Transverse colon (tissue), 4 donors: ENCODE data around the gene MBP. TPM values are rescaled to one million over a fixed set of nuclear protein-coding genes. Genes with fewer than 3 reads are reported as not detected.

Source experiments
- DNase-seq: peaks from one replicate; pipeline ENCODE4 v3.0.0-alpha.2; 2019
- H3K27ac ChIP-seq, 4 donors: fragments of 200-600 bp; sonication (generic); 2 replicates each; pipeline ENCODE4 v1.5.1; 2016 to 2018; ENCODE audit warnings: inconsistent platforms in 4 of 4
- H3K27me3 ChIP-seq: fragments of 200-600 bp; sonication (generic); 2 replicates; pipeline ENCODE4 v1.5.1; 2017; ENCODE audit warnings: inconsistent platforms
- H3K36me3 ChIP-seq, 4 donors: fragments of 200-600 bp; sonication (generic); 2 replicates each; pipeline ENCODE4 v1.5.1; 2017 to 2019; ENCODE audit warnings: inconsistent platforms in 4 of 4
- H3K4me1 ChIP-seq, 4 donors: fragments of 200-600 bp; sonication (generic); 2 replicates each; pipeline ENCODE4 v1.5.1; 2017 to 2020; ENCODE audit warnings: inconsistent platforms in 4 of 4
- H3K4me3 ChIP-seq, 4 donors: fragments of 200-600 bp; sonication (generic); 1 replicate in 1 of 4; 2 replicates in 3 of 4; pipeline versions ENCODE4 v1.5.1 to v1.6.1; 2017 to 2019; ENCODE audit warnings: inconsistent platforms in 4 of 4
- H3K9me3 ChIP-seq, 2 donors: fragments of 200-600 bp; sonication (generic); 2 replicates each; pipeline ENCODE4 v1.5.1; 2017 to 2019; ENCODE audit warnings: inconsistent platforms in 2 of 2
- EP300 ChIP-seq: sonication (generic); formaldehyde crosslinking; IDR thresholded peaks from one replicate; pipeline ENCODE4 v1.6.1; 2017; ENCODE audit warnings: antibody characterized with exemption, low read depth
- POLR2A ChIP-seq: fragments of 450-650 bp; IDR thresholded peaks from one replicate; pipeline ENCODE4 v1.6.1; 2016; ENCODE audit warnings: antibody characterized with exemption, mild to moderate bottlenecking, moderate library complexity
- POLR2AphosphoS5 ChIP-seq, 3 donors: sonication (generic); formaldehyde crosslinking; IDR thresholded peaks; one replicate each; pipeline ENCODE4 v1.6.1; 2016; ENCODE audit warnings: antibody characterized with exemption in 3 of 3
- WGBS, 2 donors: methylation state at CpG; one replicate each; pipeline ENCODE4 v1.1.5; 2018; ENCODE audit warnings: low coverage in 1 of 2; 5-methylcytosine and 5-hydroxymethylcytosine counted together
- in situ Hi-C, 4 donors: fragments of 200-750 bp; cut with MboI; loops; one replicate each; pipeline versions ENCODE4 v1.15.0 to v1.15.1; 2017; ENCODE audit warnings: low sequenced_read_pairs in 3 of 4, low pct_ligation_motif_present in 1 of 4, low pct_unique_long_range_greater_than_20kb in 1 of 4
- intact Hi-C: fragments of 100-400 bp; cut with DNase I; formaldehyde crosslinking; loops from one replicate; pipeline ENCODE4 v1.15.1; 2023; ENCODE audit warnings: low total_unique reads
- total RNA-seq, 4 donors: library from RNA; depleted of rRNA; stranded (reverse); fragments of >200 nt; gene quantifications; one replicate each; pipeline ENCODE4 v1.1.0, GENCODE V29; 2016
- TF ChIP-seq, protein P1 (sequence below), 5 experiments: fragments of 200-600 bp in 3 of 5; fragments of 450-650 bp in 2 of 5; sonication (generic) in 3 of 5; IDR thresholded peaks; 1 replicate in 2 of 5; 2 replicates in 3 of 5; pipeline ENCODE4 v1.5.1; 2016 to 2017; ENCODE audit warnings: antibody characterized with exemption in 5 of 5, inconsistent platforms in 3 of 5, mild to moderate bottlenecking in 2 of 5, moderate library complexity in 1 of 5

The MBP gene
- total RNA-seq, 4 donors from 2014 or later, result 12.7 to 53.4 (median 41.0) TPM

DNA sequence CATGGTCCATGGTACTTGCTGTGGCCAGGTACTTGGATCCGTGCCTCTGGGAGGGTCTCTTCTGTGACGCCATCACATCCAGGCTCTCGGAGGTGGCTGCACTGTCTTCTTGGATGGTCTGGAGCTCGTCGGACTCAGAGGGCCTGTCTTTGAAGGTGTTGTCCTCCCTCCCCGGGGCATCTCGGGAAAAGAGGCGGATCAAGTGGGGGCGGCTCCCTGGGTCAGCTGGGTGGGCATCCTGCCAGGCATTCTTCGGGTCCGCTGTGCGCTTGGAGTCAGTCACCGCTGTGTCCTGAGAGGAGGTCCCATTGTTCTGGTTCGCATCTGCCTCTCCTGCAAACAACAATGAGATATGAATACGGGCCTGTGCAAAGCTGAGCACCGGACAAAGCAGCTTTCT lies 115.6 kb downstream of the MBP start:
- no peaks in the 10 kb centered on the region for H3K9me3 ChIP-seq
- no peaks in the 10 kb centered on the region for H3K36me3 ChIP-seq
- intact Hi-C loops, result no loop called here
- no peaks in the 10 kb centered on the region for H3K4me1 ChIP-seq
- H3K27ac ChIP-seq, result no peak overlapping the region
- H3K27me3 ChIP-seq, result no peaks in the 10 kb centered on the region
- in situ Hi-C loops, result loop anchor here in 1 of 4 donors (25.0 kb wide), 1 partner anchor 645 kb away; no protein-coding TSS in a partner anchor
- H3K4me3 ChIP-seq, result no peak overlapping the region
- TF ChIP-seq EP300 (no peak), POLR2AphosphoS5 (IDR thresholded peaks at IDR 0.05) (no peak), POLR2A (no peak)
- TF ChIP-seq, protein P1, sequence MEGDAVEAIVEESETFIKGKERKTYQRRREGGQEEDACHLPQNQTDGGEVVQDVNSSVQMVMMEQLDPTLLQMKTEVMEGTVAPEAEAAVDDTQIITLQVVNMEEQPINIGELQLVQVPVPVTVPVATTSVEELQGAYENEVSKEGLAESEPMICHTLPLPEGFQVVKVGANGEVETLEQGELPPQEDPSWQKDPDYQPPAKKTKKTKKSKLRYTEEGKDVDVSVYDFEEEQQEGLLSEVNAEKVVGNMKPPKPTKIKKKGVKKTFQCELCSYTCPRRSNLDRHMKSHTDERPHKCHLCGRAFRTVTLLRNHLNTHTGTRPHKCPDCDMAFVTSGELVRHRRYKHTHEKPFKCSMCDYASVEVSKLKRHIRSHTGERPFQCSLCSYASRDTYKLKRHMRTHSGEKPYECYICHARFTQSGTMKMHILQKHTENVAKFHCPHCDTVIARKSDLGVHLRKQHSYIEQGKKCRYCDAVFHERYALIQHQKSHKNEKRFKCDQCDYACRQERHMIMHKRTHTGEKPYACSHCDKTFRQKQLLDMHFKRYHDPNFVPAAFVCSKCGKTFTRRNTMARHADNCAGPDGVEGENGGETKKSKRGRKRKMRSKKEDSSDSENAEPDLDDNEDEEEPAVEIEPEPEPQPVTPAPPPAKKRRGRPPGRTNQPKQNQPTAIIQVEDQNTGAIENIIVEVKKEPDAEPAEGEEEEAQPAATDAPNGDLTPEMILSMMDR (IDR thresholded peaks at IDR 0.05), result no peak
- WGBS, 2 donors, result 93% methylated on average over 16 of the region's 16 CpGs; no CpG with 5 or more reads in 1 of the 2 donors
- no peak for DNase-seq

DNA sequence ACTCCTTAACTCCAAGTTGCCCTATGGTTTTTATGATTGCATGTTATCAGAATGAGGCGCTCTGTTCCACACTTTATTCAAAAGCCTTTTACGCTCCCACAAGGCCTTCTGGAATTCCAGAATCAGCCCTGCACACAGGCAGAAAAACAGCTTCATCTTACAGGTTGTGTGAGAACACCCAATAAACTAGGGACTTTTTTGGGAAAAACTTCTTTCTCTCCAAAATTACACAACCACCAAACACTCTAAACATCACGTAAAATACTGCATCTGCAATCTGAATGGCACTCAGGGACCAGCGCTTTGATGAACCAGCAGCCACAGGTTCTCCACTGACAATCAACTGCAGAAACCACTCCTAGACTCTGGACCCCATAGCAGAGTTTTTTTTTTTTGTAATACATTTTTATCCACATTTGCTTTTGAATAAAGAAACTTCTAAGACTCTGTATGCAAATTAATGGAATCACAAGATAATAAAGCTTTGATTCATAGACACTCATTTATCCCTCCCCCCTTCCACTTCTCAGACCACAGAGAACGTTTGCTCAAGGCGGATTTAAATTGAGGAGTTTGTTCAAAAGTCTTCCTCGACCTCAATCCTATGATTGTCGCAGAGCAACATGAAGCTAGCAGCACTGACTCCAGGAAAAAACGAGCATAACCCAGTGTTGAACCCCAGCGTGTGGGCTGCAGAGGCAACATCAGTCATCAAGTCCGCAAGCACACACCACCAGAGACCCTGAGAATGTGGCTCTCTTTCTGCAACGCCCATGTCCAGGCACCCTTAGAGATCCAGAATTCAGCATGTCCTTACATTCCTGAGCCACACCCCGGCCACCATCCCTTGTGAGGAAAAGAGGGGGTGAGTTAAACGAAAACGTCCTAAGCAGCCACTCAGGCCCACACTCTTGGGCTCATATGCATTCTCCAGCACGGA lies 116.5 kb downstream of the MBP start:
- WGBS, 2 donors, result 85 to 86% methylated on average over 8 to 16 of the region's 16 CpGs
- H3K36me3 ChIP-seq, result no peaks in the 10 kb centered on the region
- in situ Hi-C loops, result loop anchor here in 1 of 4 donors (25.0 kb wide), 1 partner anchor 646 kb away; no protein-coding TSS in a partner anchor
- TF ChIP-seq, protein P1 (IDR thresholded peaks at IDR 0.05), result no peak
- TF ChIP-seq POLR2AphosphoS5 (IDR thresholded peaks at IDR 0.05), result no peak
- no peak for TF ChIP-seq EP300
- no peak for TF ChIP-seq POLR2A
- H3K9me3 ChIP-seq, result no peaks in the 10 kb centered on the region
- intact Hi-C loops, result no loop called here
- H3K4me3 ChIP-seq, result no peak overlapping the region
- DNase-seq, result no peak
- H3K27me3 ChIP-seq, result no peaks in the 10 kb centered on the region
- no peaks in the 10 kb centered on the region for H3K4me1 ChIP-seq
- no peak overlapping the region for H3K27ac ChIP-seq

DNA sequence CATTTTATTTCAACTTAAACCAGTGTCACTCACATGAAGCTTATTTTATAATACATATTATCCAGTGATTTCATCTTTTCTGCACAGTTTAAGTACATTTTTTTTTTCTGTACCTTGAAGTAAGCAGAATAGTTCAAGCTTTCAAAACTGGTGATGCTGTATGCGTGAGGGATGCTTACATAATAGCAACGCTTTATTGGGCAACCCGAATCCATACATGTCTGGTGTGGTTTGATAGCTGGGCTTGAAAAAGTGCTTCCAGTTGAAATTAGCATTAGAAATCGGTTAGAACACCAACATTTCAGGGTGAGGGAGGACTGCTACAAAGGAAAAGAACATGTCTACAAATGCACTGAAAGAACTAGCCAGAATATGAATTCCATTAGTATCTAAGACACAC lies 117.4 kb downstream of the MBP start:
- WGBS, 2 donors, result 83 to 92% methylated on average over 3 to 4 of the region's 4 CpGs
- H3K27me3 ChIP-seq, result no peaks in the 10 kb centered on the region
- no peaks in the 10 kb centered on the region for H3K9me3 ChIP-seq
- TF ChIP-seq POLR2AphosphoS5 (IDR thresholded peaks at IDR 0.05) (no peak), POLR2A (no peak), EP300 (no peak)
- TF ChIP-seq, protein P1 (IDR thresholded peaks at IDR 0.05), result no peak
- H3K27ac ChIP-seq, result no peak overlapping the region
- DNase-seq, result no peak
- in situ Hi-C loops (loop anchor here in 1 of 4 donors (25.0 kb wide), 1 partner anchor 647 kb away; no protein-coding TSS in a partner anchor), intact Hi-C loops (no loop called here)
- H3K4me1 ChIP-seq, result no peaks in the 10 kb centered on the region
- no peaks in the 10 kb centered on the region for H3K36me3 ChIP-seq
- no peak overlapping the region for H3K4me3 ChIP-seq

DNA sequence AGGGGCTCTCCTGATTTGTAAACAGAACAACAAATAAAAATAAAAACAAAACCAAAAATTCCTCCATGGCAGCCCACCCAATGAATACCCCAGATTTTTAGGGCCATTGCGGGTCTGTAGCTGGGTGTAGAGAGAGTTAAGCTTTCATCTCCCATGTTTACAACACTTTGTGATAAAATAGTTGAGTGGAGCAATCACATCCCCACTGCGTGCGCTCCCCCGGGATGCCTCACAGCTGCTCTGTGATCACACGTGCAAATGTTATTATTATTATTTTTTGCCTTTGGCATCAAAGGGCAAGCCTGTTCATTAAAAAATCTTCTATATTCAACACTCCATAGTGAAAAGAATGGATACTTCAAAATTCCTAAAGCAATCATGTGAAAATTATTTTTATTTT lies 118.0 kb downstream of the MBP start:
- H3K36me3 ChIP-seq, result no peaks in the 10 kb centered on the region
- H3K27ac ChIP-seq, result peak overlapping the region in 3 of 4 donors; percentile 31 to 67 (median 48)
- intact Hi-C loops, result no loop called here
- H3K4me3 ChIP-seq, result no peak overlapping the region
- TF ChIP-seq POLR2AphosphoS5 (IDR thresholded peaks at IDR 0.05) (no peak), EP300 (no peak), POLR2A (no peak)
- TF ChIP-seq, protein P1 (IDR thresholded peaks at IDR 0.05), result no peak
- H3K4me1 ChIP-seq, result no peaks in the 10 kb centered on the region
- no peaks in the 10 kb centered on the region for H3K9me3 ChIP-seq
- no peak for DNase-seq
- no peaks in the 10 kb centered on the region for H3K27me3 ChIP-seq
- 84 to 88% methylated on average over 5 of the region's 5 CpGs for WGBS, 2 donors
- in situ Hi-C loops, result loop anchor here in 1 of 4 donors (25.0 kb wide), 1 partner anchor 648 kb away; no protein-coding TSS in a partner anchor
